Breast epithelium (tissue), 4 donors: ENCODE measurements around the gene SCUBE3. TPM values are rescaled to one million over a fixed set of nuclear protein-coding genes. Genes with fewer than 3 reads are reported as not detected.

Source experiments
- DNase-seq, 2 donors: peaks; one replicate each; pipeline ENCODE4 v3.0.0-alpha.2; 2019; ENCODE audit warnings: low spot score in 2 of 2
- H3K27ac ChIP-seq, 2 donors: fragments of 200-600 bp; sonication (generic) in 1 of 2; one replicate each; pipeline ENCODE4 v1.5.1; 2016 to 2019; ENCODE audit warnings: mild to moderate bottlenecking in 1 of 2
- H3K27me3 ChIP-seq, 2 donors: fragments of 200-600 bp; sonication (generic) in 1 of 2; one replicate each; pipeline versions ENCODE4 v1.5.1 to v1.6.0; 2017 to 2019; ENCODE audit warnings: control low read depth in 1 of 2, mild to moderate bottlenecking in 1 of 2
- H3K36me3 ChIP-seq: fragments of 200-600 bp; one replicate; pipeline ENCODE4 v1.5.1; 2019
- H3K4me1 ChIP-seq, 2 donors: fragments of 200-600 bp; sonication (generic); one replicate each; pipeline ENCODE4 v1.5.1; 2016 to 2019; ENCODE audit warnings: control low read depth in 1 of 2
- H3K4me3 ChIP-seq, 3 donors: fragments of 200-600 bp; sonication (generic); 1 replicate in 2 of 3; 2 replicates in 1 of 3; pipeline ENCODE4 v1.5.1; 2016 to 2019; ENCODE audit warnings: mild to moderate bottlenecking in 3 of 3, moderate library complexity in 2 of 3
- H3K9me3 ChIP-seq, 2 donors: fragments of 200-600 bp; sonication (generic) in 1 of 2; one replicate each; pipeline ENCODE4 v1.5.1; 2016 to 2019; ENCODE audit warnings: control low read depth in 1 of 2
- CTCF ChIP-seq, 3 donors: fragments of 450-650 bp; IDR thresholded peaks; one replicate each; pipeline ENCODE4 v1.5.1; 2016 to 2017; ENCODE audit warnings: antibody characterized with exemption in 3 of 3, mild to moderate bottlenecking in 3 of 3, moderate library complexity in 3 of 3
- POLR2A ChIP-seq: fragments of 450-650 bp; IDR thresholded peaks from one replicate; pipeline ENCODE4 v1.6.1; 2016; ENCODE audit warnings: antibody characterized with exemption, mild to moderate bottlenecking, moderate library complexity
- POLR2AphosphoS5 ChIP-seq, 3 donors: sonication (generic); formaldehyde crosslinking; IDR thresholded peaks; one replicate each; pipeline ENCODE4 v1.6.1; 2017; ENCODE audit warnings: antibody characterized with exemption in 3 of 3
- intact Hi-C: fragments of 100-400 bp; cut with DNase I; formaldehyde crosslinking; loops from one replicate; pipeline ENCODE4 v1.15.1; 2023; ENCODE audit warnings: low total_unique reads
- total RNA-seq, 3 donors: library from RNA; depleted of rRNA; stranded (reverse); fragments of >200 nt; gene quantifications; one replicate each; pipeline ENCODE4 v1.1.0, GENCODE V29; 2016

Gene SCUBE3
- total RNA-seq, 3 donors from 2014 or later = under 0.01 to 0.33 (median under 0.01) TPM

GRCh38 chr6:35190306-35190705, 23.4 kb upstream of the SCUBE3 start:
- no peaks in the 10 kb centered on the region for H3K9me3 ChIP-seq
- H3K36me3 ChIP-seq = no peaks in the 10 kb centered on the region
- TF ChIP-seq CTCF (IDR thresholded peaks at IDR 0.05) = no peak
- TF ChIP-seq POLR2A = no peak
- TF ChIP-seq POLR2AphosphoS5 (IDR thresholded peaks at IDR 0.05) = no peak
- H3K4me3 ChIP-seq = no peak overlapping the region
- no peaks in the 10 kb centered on the region for H3K27me3 ChIP-seq
- intact Hi-C loops = no loop called here
- DNase-seq = no peak
- no peak overlapping the region for H3K27ac ChIP-seq
- no peaks in the 10 kb centered on the region for H3K4me1 ChIP-seq

GRCh38 chr6:35191889-35192288, 21.9 kb upstream of the SCUBE3 start:
- no peaks in the 10 kb centered on the region for H3K4me1 ChIP-seq
- H3K36me3 ChIP-seq = no peaks in the 10 kb centered on the region
- no peak for DNase-seq
- no peak for TF ChIP-seq POLR2AphosphoS5 (IDR thresholded peaks at IDR 0.05)
- TF ChIP-seq CTCF (IDR thresholded peaks at IDR 0.05) = no peak
- no peak for TF ChIP-seq POLR2A
- no peak overlapping the region for H3K4me3 ChIP-seq
- intact Hi-C loops = no loop called here
- H3K9me3 ChIP-seq = no peaks in the 10 kb centered on the region
- H3K27me3 ChIP-seq = no peaks in the 10 kb centered on the region
- H3K27ac ChIP-seq = no peak overlapping the region

- intact Hi-C loops = no loop called here
- Histone ChIP-seq H3K9me3 (no peaks in the 10 kb centered on the region), H3K4me3 (no peak overlapping the region), H3K27me3 (no peaks in the 10 kb centered on the region), H3K4me1 (no peaks in the 10 kb centered on the region), H3K36me3 (no peaks in the 10 kb centered on the region), H3K27ac (no peak overlapping the region)
- DNase-seq = no peak
- TF ChIP-seq POLR2AphosphoS5 (IDR thresholded peaks at IDR 0.05) (no peak), POLR2A (no peak), CTCF (IDR thresholded peaks at IDR 0.05) (no peak)
Measured at GRCh38 chr6:35192301-35192860, 21.4 kb upstream of the SCUBE3 start.

- no peaks in the 10 kb centered on the region for H3K36me3 ChIP-seq
- DNase-seq = no peak
- H3K27me3 ChIP-seq = no peaks in the 10 kb centered on the region
- TF ChIP-seq CTCF (IDR thresholded peaks at IDR 0.05) (no peak), POLR2AphosphoS5 (IDR thresholded peaks at IDR 0.05) (no peak), POLR2A (no peak)
- H3K9me3 ChIP-seq = no peaks in the 10 kb centered on the region
- intact Hi-C loops = no loop called here
- H3K4me3 ChIP-seq = no peak overlapping the region
- no peaks in the 10 kb centered on the region for H3K4me1 ChIP-seq
- H3K27ac ChIP-seq = no peak overlapping the region
Measured at GRCh38 chr6:35194390-35194789, 19.4 kb upstream of the SCUBE3 start.

GRCh38 chr6:35195120-35195780, 18.5 kb upstream of the SCUBE3 start:
- Histone ChIP-seq H3K36me3 (no peaks in the 10 kb centered on the region), H3K27ac (no peak overlapping the region), H3K4me3 (no peak overlapping the region), H3K4me1 (no peaks in the 10 kb centered on the region), H3K27me3 (no peaks in the 10 kb centered on the region), H3K9me3 (no peaks in the 10 kb centered on the region)
- TF ChIP-seq POLR2AphosphoS5 (IDR thresholded peaks at IDR 0.05) (no peak), POLR2A (no peak), CTCF (IDR thresholded peaks at IDR 0.05) (no peak)
- intact Hi-C loops = no loop called here
- DNase-seq = no peak
